Kidney (tissue), 14 donors: ENCODE data around the gene BANF1. TPM values are rescaled to one million over a fixed set of nuclear protein-coding genes. Genes with fewer than 3 reads are reported as not detected.
A peak's percentile ranks its signal among the peaks of the same experiment; 100 is the strongest.

ENCODE experiments used
- DNase-seq, 5 donors: peaks; one replicate each; pipeline ENCODE4 v3.0.0-alpha.2; 2013 to 2020
- FAIRE-seq: peaks from 2 replicates; lab custom pipeline; 2012; peaks lifted over from hg19 to GRCh38; lab: Jason Lieb, UNC
- H3K27ac ChIP-seq, 2 donors: one replicate each; pipeline ENCODE4 v1.7.0; 2013; ENCODE audit warnings: low read depth in 2 of 2, low read length in 2 of 2, inconsistent platforms in 1 of 2
- H3K27me3 ChIP-seq: one replicate; pipeline ENCODE4 v1.7.1; 2013; ENCODE audit warnings: low read length, inconsistent platforms; ENCODE audit not compliant: control insufficient read depth, insufficient read depth
- H3K36me3 ChIP-seq, 3 donors: one replicate each; pipeline versions ENCODE4 v1.7.0 to v1.7.1; 2013; ENCODE audit warnings: low read length in 3 of 3, control low read depth in 1 of 3, inconsistent platforms in 1 of 3; ENCODE audit not compliant: insufficient read depth in 3 of 3, control insufficient read depth in 2 of 3
- H3K4me1 ChIP-seq, 3 donors: one replicate each; pipeline versions ENCODE4 v1.7.0 to v1.7.1; 2013; ENCODE audit warnings: low read length in 3 of 3, inconsistent platforms in 1 of 3, low read depth in 1 of 3; ENCODE audit not compliant: control insufficient read depth in 2 of 3, insufficient read depth in 2 of 3
- H3K4me3 ChIP-seq, 3 donors: one replicate each; pipeline versions ENCODE4 v1.7.0 to v1.8.1; 2013; ENCODE audit warnings: low read length in 3 of 3, control low read depth in 1 of 3, inconsistent platforms in 1 of 3
- H3K9ac ChIP-seq, 3 donors: one replicate each; pipeline versions ENCODE4 v1.7.0 to v1.7.1; 2013; ENCODE audit warnings: low read length in 3 of 3, control low read depth in 1 of 3, inconsistent platforms in 1 of 3
- H3K9me3 ChIP-seq, 3 donors: one replicate each; pipeline versions ENCODE4 v1.7.0 to v1.7.1; 2013; ENCODE audit warnings: low read length in 3 of 3, control low read depth in 1 of 3, inconsistent platforms in 1 of 3; ENCODE audit not compliant: control insufficient read depth in 2 of 3, insufficient read depth in 1 of 3
- intact Hi-C: fragments of 100-400 bp; cut with DNase I; formaldehyde crosslinking; loops from one replicate; pipeline ENCODE4 v1.11.1; 2022
- polyA plus RNA-seq: library from polyadenylated mRNA; stranded (reverse); fragments of 350-450 nt; fragmentation: Illumina TruSeq; extraction: RNeasy Lipid Tissue Mini Kit (QIAGEN cat#74804); gene quantifications from one replicate; pipeline ENCODE4 v1.2.3, GENCODE V29; 2014; ENCODE audit warnings: low read depth, low replicate concordance; ENCODE audit not compliant: insufficient read depth
- total RNA-seq: library from RNA; stranded (reverse); fragmentation: NEBNext Ultra II Directional; extraction: Animal tissue kit (Norgen Biotek cat#: 25700); gene quantifications from one replicate; pipeline ENCODE4 v1.2.1, GENCODE V29; 2021
- TF ChIP-seq, protein P1 (sequence below): IDR thresholded peaks from 3 replicates; pipeline ENCODE4 v1.5.1; 2012; ENCODE audit warnings: mild to moderate bottlenecking, moderate library complexity, borderline replicate concordance; ENCODE audit not compliant: insufficient read depth; ENCODE audit errors: extremely low read depth
- donor health status: control.
- donor health status: control.
- donor health status: control.
- donor health status: control.
- donor health status: control.
- donor health status: DM: yes; HTN: yes; CAD: no.
- donor health status: Normal renal cell carcinoma (clear cell type).

BANF1 gene
- total and polyA plus RNA-seq, 2 donors from 2014 or later: 181 to 186 TPM

DNA sequence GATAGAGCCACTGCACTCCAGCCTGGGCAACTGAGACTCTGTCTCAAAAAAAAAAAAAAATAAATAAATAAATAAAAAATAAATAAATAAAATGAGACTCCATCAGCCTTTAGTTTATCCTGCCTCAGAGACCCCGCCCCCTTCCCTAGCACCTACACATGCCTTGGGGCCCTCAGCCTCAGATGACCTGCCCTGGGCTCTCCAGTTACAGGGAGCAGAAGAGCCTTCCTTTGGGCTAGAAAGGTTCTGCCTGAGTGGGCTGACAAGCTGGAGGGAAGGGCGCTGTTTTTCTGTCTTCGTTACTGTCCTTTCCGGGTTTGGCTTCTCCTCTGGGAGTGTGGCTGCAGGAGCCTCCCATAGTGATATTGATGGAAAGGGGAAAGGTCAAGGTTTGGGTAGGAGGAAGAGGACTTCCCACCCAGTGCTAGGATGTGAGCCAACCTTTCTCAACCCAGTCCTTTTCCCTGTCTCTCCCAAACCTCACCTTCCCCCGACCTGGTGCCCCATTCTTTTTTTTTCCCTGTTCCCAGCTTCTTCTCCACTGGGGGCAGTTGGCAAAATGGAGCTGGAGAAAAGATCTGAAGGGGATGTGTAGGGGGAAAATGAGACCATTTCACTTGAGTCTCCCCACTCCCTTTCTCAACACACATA, 48.4 kb downstream of the BANF1 start:
- H3K36me3 ChIP-seq: peaks cover 0 to 11% (median 8%) of the 10 kb centered on the region in 3 donors
- no peaks in the 10 kb centered on the region for H3K27me3 ChIP-seq
- H3K4me3 ChIP-seq: no peak overlapping the region
- FAIRE-seq: no peak
- peaks cover 0 to 23% (median 12%) of the 10 kb centered on the region in 3 donors for H3K4me1 ChIP-seq
- TF ChIP-seq, protein P1, sequence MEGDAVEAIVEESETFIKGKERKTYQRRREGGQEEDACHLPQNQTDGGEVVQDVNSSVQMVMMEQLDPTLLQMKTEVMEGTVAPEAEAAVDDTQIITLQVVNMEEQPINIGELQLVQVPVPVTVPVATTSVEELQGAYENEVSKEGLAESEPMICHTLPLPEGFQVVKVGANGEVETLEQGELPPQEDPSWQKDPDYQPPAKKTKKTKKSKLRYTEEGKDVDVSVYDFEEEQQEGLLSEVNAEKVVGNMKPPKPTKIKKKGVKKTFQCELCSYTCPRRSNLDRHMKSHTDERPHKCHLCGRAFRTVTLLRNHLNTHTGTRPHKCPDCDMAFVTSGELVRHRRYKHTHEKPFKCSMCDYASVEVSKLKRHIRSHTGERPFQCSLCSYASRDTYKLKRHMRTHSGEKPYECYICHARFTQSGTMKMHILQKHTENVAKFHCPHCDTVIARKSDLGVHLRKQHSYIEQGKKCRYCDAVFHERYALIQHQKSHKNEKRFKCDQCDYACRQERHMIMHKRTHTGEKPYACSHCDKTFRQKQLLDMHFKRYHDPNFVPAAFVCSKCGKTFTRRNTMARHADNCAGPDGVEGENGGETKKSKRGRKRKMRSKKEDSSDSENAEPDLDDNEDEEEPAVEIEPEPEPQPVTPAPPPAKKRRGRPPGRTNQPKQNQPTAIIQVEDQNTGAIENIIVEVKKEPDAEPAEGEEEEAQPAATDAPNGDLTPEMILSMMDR: no peak
- H3K9me3 ChIP-seq: no peaks in the 10 kb centered on the region
- peak in 4 of 5 donors; percentile 34 to 83 (median 55) for DNase-seq
- intact Hi-C loops: no loop called here
- H3K27ac ChIP-seq: no peak overlapping the region
- H3K9ac ChIP-seq: peak overlapping the region in 1 of 3 donors; percentile 83

GRCh38 chr11:66051371-66051765, 49.1 kb downstream of the BANF1 start:
- TF ChIP-seq, protein P1: no peak
- H3K4me1 ChIP-seq: peaks cover 0 to 23% (median 12%) of the 10 kb centered on the region in 3 donors

DNA sequence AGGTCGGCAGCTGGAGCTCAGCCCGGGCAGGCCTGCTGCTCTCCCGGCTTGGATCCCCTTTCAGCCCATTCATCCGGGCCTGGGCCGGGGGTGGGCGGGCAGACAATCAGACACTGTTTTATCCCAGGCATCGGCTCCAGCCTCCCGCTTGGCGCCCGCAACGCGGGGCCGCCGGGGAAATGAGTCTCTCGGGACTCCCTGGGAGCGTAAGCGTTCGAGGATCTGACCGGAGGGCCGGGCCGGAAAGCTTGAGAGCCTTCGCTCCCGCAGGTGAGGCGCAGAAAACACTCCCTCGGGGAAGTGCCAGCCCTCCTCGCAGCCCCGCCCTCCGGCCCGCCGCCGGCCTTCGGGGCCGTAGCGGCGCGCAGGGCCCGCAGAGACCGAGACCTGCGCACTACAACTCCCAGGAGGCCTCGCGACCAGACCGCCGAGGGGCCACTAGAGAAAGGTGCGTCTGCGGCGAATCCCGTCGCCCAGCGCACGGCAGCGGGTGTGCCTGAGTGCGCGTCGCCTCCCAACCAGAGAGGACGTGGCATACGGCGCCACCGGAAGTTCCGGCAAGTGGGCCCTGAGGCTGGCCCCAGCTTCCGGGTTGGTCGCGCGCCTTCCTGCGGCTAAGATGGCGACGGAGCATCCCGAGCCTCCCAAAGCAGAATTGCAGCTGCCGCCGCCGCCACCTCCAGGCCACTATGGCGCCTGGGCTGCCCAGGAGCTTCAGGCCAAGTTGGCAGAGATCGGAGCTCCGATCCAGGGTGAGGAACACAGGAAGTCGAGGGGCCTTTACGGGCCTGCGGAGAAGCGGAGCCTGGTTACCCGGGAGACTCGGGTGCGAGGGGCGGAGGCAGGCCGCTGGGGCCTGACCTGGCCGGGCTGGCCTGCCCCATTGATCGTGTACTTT, 49.7 kb downstream of the BANF1 start, which contains the start of gene SF3B2:
SF3B2 (plus strand) TSS at position 599 of the 898 bp plus-strand sequence; CDS start at position 620, 21 bp downstream.
- H3K4me3 ChIP-seq: peak within 1 kb of the TSS; percentile 88 to 95 (median 88)
- TF ChIP-seq, protein P1: no peak
- H3K27ac ChIP-seq: peak within 1 kb of the TSS; percentile 73 to 83
- FAIRE-seq (no peak), DNase-seq (peak; percentile 98 to 100 (median 99))
- H3K4me1 ChIP-seq: peaks cover 0 to 20% (median 10%) of the 10 kb centered on the region in 3 donors
- peaks cover 0 to 21% (median 16%) of the 10 kb centered on the region in 3 donors for H3K36me3 ChIP-seq
- peak within 1 kb of the TSS; percentile 83 to 94 (median 91) for H3K9ac ChIP-seq
- no peaks in the 10 kb centered on the region for H3K9me3 ChIP-seq
- intact Hi-C loops: no loop called here
- H3K27me3 ChIP-seq: no peaks in the 10 kb centered on the region

More at GRCh38 chr11:66051371-66051765, 49.1 kb downstream of the BANF1 start:
- intact Hi-C loops: no loop called here
- Histone ChIP-seq H3K27ac (peak overlapping the region; percentile 73 to 83), H3K27me3 (no peaks in the 10 kb centered on the region), H3K36me3 (peaks cover 0 to 15% (median 10%) of the 10 kb centered on the region in 3 donors), H3K9ac (peak overlapping the region; percentile 37 to 83 (median 44)), H3K9me3 (no peaks in the 10 kb centered on the region), H3K4me3 (peak overlapping the region; percentile 57 to 95 (median 66))
- no peak for FAIRE-seq
- DNase-seq: peak in 1 of 5 donors; percentile 14
